HL-60/S4 treated with retinoic acid at 250 ng/mL for 4 days and 3 days (cell line): Measurements from ENCODE around the gene MITD1.
"Not testable (repeated sequence)": the region's sequence is repeated elsewhere in the genome, so short reads cannot be mapped to it uniquely, and the experiment has no call there.

Experiments
- in situ Hi-C: fragments of 300-500 bp; cut with MboI; formaldehyde crosslinking; loops from 2 replicates; pipeline ENCODE4 v1.7.0; 2022; ENCODE audit warnings: low sequenced_read_pairs

The MITD1 gene

GRCh38 chr2:99154643-99155536 lies 26.0 kb downstream of the MITD1 start, which contains the start of the genes LIPT1 and TSGA10:
Gene LIPT1 (plus strand): TSS chr2:99154967. CDS start chr2:99161958, 6,991 bp downstream.
Gene TSGA10 (minus strand): TSS chr2:99154942. CDS start chr2:99109439, 45,503 bp downstream.
- in situ Hi-C loops = no loop called here

DNA sequence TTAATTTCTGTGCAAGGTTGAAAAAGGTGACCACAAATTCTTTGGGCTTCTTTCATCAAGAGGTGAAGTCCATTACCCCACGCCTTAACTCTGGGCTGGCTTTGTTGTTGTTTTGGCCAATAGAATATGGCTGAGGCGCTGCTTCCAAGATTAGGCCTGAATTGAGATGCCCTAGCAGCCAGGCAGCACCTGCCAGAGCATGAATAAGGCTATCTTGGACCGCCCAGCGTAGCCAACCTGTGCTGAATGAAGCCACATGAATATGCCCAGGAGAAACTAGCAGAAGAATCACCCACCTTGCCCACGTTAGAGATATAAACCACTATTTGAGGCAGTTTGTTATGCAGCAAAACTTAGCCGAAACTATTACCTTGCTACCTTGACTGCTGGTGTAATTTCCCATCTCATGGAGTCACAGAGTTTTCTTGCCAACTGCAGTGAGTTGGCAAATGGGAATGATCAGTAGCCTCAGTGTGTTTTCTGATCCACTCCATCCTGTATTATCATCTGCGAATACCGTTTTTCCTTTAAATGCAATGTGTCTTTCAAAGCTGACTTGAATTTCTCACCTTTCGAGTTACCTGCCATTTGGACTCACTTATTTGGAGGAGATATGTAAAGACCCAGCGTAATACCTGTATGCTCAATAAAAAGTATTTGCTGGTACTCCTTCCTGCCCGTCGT lies 26.8 kb downstream of the MITD1 start:
- in situ Hi-C loops = no loop called here

DNA sequence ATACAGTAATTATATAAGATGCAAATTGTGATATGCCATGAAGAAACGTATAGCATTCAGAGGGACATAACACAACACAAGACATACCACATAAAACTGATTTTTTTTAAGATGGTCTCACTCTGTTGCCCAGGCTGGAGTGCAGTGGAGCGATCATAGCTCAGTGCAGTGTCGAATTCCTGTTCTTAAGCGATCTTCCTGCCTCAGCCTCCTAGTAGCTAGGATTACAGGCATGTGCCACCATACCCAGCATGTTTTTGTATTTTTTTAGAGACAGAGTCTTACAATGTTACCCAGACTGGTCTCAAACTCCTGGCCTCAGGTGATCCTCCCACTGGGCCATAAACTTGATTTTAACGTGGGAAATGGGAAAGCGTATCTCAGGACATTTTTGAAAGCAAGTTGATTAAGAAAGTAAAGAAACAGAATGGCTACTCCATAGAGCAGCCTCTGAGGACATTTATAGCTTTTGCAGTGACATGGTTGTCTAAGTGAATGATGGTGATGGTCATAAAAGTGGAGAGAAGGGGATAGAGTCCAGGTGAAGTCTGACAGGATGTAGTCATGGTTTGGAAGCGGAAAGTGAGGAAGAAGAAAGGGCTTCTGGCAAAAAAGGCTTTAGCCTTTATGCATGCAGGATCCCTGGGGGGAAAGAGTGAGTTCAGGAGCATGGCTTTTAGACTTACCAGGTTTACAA lies 28.5 kb downstream of the MITD1 start:
- in situ Hi-C loops = no loop called here

- in situ Hi-C loops = no loop called here
These were observed 30.2 kb downstream of the MITD1 start for GRCh38 chr2:99150706-99151105.

DNA sequence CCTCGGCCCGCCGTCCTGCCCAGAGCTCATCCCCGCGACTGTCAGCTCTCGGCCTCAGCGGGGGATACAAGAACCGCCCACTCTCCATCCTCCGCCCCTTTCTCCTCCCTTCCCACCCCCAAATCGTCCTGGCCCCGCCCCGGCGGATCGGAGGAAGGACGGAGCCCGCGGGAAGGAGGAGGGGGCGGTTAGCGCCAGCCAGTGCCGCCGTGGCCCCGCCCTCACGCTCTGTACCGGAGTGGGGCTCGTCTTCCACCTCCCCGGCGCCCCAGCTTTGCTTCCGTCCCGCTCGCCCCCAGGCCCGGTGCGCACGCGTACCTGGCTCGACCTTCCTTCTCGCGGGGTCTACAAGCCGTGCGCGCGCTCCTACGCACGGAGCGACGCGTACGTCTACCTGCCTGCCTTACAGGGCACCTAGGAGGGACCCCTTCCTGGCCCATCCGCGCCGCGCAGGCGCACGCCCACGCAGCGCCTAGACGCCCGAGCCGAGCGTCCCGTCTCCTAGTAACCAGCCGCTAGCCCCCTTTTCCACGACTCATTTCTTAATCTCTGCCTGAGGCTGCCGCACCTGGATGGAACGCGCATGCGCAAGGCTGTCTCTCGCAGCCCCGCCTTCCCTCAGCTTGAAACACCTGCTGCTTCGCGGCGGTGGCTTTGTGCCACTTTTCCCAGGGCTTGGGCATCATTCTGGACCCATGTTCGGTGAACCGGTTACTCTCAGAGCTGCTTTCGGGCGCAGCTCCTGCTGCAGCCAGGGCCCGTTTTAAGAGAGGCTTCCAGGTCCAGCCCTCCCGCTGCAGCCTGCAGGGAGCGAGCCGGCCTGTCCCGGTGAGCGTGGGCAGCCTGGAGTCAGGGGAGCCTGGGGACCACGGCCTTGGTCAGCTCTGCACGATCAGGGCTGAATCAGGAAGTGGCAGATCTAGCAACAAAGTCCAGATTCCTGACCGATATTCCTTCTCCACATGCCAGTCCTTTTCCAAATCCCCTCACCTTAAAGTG lies 39.4 kb downstream of the MITD1 start, which contains the start of gene C2orf15:
C2orf15 (plus strand) TSS at position 598 of the 999 bp plus-strand sequence. CDS start 8,852 bp downstream, outside the sequence.
- in situ Hi-C loops = no loop called here

DNA sequence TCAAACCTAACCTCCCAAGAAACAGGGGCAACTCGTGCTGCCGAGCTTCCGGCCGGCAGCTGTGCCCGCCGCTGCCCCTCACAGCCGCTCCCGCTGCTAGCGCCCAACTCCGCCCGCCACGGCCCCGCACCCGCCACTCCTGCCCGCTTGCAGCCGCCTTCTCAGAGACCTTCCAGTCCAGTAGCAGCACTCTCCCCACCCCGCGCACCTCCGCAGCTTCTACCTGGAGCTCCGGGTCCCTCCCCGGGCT lies 40.1 kb downstream of the MITD1 start:
- in situ Hi-C loops = no loop called here

DNA sequence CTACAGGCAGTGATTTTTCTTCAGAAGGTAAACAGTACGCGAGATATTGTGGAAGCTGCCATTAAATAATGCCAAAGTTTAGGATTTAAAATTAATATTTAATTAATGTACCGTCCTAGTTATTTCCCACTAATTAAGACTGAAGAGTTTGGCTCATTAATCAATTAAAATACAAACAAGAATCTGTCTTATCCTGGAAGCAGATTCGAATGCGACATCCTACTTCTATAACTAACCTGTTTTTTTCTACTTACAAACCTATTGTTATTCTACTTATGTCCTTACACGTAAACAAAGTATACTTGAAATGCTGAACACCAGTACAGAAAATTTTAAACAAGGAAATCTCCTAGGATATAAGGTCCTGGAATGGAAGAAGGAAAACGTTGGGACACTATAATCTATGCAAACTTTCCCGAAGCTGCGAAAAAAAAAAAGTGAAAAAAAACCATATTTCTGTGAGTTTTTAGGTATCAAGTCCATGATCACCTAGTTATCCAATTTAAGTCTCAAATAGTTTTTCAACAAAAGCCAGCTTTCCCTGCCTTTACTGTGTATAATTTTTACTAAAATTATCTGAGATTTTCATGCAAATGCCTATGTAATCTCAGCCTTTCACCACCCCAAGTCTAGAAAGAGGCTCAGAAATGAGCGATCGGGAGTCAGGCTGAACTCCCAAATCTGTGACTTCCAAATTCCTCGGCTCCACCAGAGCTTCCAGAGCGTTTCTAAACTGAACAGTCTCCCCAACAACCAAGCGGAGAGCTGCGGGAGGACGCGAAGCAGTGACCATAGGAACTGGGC lies 40.6 kb downstream of the MITD1 start:
- in situ Hi-C loops = no loop called here

DNA sequence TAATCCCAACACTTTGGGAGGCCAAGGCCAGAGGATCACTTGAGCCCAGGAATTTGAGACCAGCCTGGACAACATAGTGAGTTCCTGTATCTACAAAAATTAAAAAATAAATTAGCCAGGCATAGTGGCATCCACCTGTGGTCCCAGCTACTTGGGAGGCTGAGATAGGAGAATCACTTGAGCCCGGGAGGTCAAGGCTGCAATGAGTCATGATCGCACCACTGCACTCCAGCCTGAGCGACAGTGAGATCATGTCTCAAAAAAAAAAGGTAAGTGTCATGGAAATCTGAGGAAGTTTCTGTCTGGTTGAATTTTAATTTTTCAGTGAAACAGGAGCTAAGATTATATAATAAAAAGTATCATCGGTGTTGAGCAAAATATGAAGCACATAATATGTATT lies 41.9 kb downstream of the MITD1 start:
- in situ Hi-C loops = no loop called here

GRCh38 chr2:99135044-99135556 lies 45.8 kb downstream of the MITD1 start:
- in situ Hi-C loops = not testable (repeated sequence)

- in situ Hi-C loops = no loop called here
These were observed 52.9 kb downstream of the MITD1 start for GRCh38 chr2:99127981-99128380.
